Fibroblast of the aortic adventitia (primary cell): ENCODE measurements around the gene DGKG. TPM values are rescaled to one million over a fixed set of nuclear protein-coding genes. Genes with fewer than 3 reads are reported as not detected.

Experiments used
- DNase-seq: peaks from one replicate; pipeline ENCODE4 v3.0.0-alpha.2; 2010; ENCODE audit warnings: low read depth
- H3K4me3 ChIP-seq: 2 replicates; pipeline ENCODE4 v1.5.1; 2011; ENCODE audit warnings: low read depth, mild to moderate bottlenecking, control low read depth, low read length, moderate library complexity
- CTCF ChIP-seq: IDR thresholded peaks from 2 replicates; pipeline ENCODE4 v1.5.1; 2011; ENCODE audit warnings: mild to moderate bottlenecking, low read length, control low read depth, inconsistent platforms; ENCODE audit not compliant: insufficient read depth
- total RNA-seq: library from RNA; depleted of rRNA; stranded (reverse); fragments of >200 nt; gene quantifications from 2 replicates; pipeline ENCODE4 v1.2.3, GENCODE V29; 2012; ENCODE audit warnings: low replicate concordance

The DGKG gene
- total RNA-seq, 1 donor, result 0.27 TPM

- no peak overlapping the region for H3K4me3 ChIP-seq
- no peak for DNase-seq
- no peak for TF ChIP-seq CTCF
Observed at GRCh38 chr3:186303965-186304364, 58.1 kb downstream of the DGKG start.

- TF ChIP-seq CTCF, result no peak
- no peak for DNase-seq
Observed at GRCh38 chr3:186299327-186299726, 62.7 kb downstream of the DGKG start.

GRCh38 chr3:186298876-186299275 is 63.2 kb downstream of the DGKG start:
- no peak for DNase-seq
- TF ChIP-seq CTCF, result no peak

More at GRCh38 chr3:186299327-186299726, 62.7 kb downstream of the DGKG start:
- no peak overlapping the region for H3K4me3 ChIP-seq

GRCh38 chr3:186290796-186291195 is 71.2 kb downstream of the DGKG start:
- TF ChIP-seq CTCF, result no peak
- H3K4me3 ChIP-seq, result no peak overlapping the region

More at GRCh38 chr3:186298876-186299275, 63.2 kb downstream of the DGKG start:
- H3K4me3 ChIP-seq, result no peak overlapping the region

GRCh38 chr3:186287711-186288110 is 74.3 kb downstream of the DGKG start:
- TF ChIP-seq CTCF, result no peak
- no peak overlapping the region for H3K4me3 ChIP-seq
- peak; percentile 92 for DNase-seq

More at GRCh38 chr3:186290796-186291195, 71.2 kb downstream of the DGKG start:
- no peak for DNase-seq

GRCh38 chr3:186286114-186286513 is 75.9 kb downstream of the DGKG start:
- DNase-seq, result no peak
- H3K4me3 ChIP-seq, result no peak overlapping the region
- no peak for TF ChIP-seq CTCF

- no peak for DNase-seq
- no peak for TF ChIP-seq CTCF
- H3K4me3 ChIP-seq, result no peak overlapping the region
Observed at GRCh38 chr3:186284661-186285060, 77.4 kb downstream of the DGKG start.
